Measurements from ENCODE around the gene GPR158.
A peak's percentile ranks its signal among the peaks of the same experiment; 100 is the strongest.

GPR158 gene

DNA sequence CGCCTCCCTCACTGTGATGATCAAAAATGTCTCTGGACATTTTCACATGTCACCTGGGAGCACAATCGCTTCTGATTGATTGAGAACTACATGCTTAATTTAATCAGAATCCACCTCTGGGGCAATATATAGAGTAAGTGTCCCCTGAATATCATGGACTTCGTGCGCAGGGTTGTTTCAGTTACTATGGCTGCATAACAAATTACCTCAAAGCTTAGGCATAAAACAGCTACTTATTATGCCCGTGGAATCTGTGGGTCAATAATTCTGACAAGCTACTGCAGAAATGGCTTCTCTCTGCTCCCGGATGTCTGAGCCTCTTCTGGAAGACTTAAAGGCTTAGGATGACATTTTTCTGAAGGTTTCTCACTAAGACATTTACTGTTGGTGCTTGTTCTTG lies 334.4 kb downstream of the GPR158 start:
- DNase-seq: no peak

DNA sequence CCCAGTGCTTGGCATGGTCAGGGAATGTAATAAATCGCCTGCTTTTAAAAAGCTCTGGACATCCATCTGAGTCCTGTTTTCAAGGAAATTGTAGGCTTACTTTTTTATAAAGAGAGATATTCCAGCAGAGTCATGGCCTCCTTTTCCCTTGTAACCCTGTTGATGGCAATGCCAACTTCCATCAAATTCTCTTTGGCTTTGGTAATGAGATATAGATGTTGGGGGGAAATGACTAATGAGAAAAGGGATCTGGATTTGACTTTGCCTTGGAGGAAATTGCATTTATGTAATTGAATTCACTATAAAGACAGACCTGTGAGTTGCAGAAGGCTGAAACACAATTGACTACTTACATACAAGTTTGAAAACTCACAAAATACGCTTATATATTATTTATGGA lies 347.5 kb downstream of the GPR158 start:
- DNase-seq: no peak

DNA sequence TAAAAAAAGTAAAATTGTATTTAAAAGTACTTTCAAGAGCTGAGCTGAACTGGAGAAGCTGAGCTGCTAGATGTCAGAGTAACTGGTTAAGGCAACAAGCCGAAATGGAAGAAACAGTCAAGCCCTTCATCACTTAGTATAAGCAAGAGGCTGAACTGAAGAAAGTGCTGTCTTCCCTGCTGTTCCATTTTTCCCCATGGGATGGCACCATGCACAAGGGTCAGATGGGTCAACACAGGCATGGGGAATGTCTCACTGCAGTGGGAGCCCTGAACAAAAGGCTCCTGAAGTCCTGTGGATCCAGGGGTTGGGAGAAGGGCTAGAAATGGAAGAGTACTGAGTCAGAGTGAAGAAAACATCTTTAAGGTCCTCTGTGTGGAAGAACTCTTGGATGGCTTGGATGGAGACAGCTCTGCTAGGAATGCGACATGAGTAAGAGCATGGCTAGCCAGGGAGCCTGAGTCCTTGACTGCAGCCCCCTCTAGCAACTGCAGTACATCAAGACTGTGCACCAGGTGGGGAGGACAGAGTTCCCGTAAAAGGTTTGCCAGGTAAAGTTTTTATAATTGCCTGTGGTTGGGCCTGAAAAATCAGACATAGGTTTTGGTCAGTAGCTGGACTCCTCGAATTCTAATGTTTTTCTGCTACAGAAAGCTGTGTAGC lies 348.3 kb downstream of the GPR158 start:
- DNase-seq: peak; percentile 4

GRCh38 chr10:25530306-25530705 lies 355.5 kb downstream of the GPR158 start:
- no peak for DNase-seq

- DNase-seq: no peak
These were observed 356.8 kb downstream of the GPR158 start for GRCh38 chr10:25531457-25532061.

GRCh38 chr10:25532213-25532612 lies 357.4 kb downstream of the GPR158 start:
- DNase-seq: no peak

DNA sequence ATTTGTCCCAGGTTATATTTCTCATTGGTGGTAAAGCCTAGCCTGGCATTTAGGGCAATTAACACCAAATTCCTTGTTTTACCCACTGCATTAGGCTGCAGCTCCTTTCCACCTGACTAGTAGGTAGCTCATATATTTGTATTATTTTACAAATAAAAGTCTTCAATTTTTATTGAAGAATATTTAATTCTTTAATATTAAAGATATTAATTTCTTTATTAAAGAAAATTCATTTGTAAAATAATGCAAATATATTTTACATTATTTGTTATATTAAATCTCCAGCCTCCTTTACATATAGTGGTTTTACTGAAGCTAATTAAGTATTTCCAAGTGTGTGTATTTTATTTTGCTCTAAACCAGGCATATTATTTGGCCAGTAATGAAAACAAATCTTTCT lies 361.2 kb downstream of the GPR158 start:
- DNase-seq: no peak

- peak; percentile 14 for DNase-seq
These were observed 372.6 kb downstream of the GPR158 start for GRCh38 chr10:25547382-25547781.

- DNase-seq: peak; percentile 65
These were observed 377.6 kb downstream of the GPR158 start for GRCh38 chr10:25552283-25552919.

- DNase-seq: no peak
These were observed 381.1 kb downstream of the GPR158 start for GRCh38 chr10:25555865-25556264.

GRCh38 chr10:25556457-25556856 lies 381.7 kb downstream of the GPR158 start:
- peak; percentile 73 for DNase-seq

- DNase-seq: no peak
These were observed 382.3 kb downstream of the GPR158 start for GRCh38 chr10:25557136-25557535.

- DNase-seq: no peak
These were observed 387.0 kb downstream of the GPR158 start for GRCh38 chr10:25561758-25562157.

- DNase-seq: no peak
These were observed 387.7 kb downstream of the GPR158 start for GRCh38 chr10:25562547-25562946.

GRCh38 chr10:25564351-25564750 lies 389.6 kb downstream of the GPR158 start:
- DNase-seq: no peak

- no peak for DNase-seq
These were observed 390.8 kb downstream of the GPR158 start for GRCh38 chr10:25565570-25565969.

- DNase-seq: no peak
These were observed 398.5 kb downstream of the GPR158 start for GRCh38 chr10:25573316-25573715.

GRCh38 chr10:25575343-25575742 lies 400.5 kb downstream of the GPR158 start:
- DNase-seq: no peak

GRCh38 chr10:25578061-25578460 lies 403.3 kb downstream of the GPR158 start:
- DNase-seq: no peak

DNA sequence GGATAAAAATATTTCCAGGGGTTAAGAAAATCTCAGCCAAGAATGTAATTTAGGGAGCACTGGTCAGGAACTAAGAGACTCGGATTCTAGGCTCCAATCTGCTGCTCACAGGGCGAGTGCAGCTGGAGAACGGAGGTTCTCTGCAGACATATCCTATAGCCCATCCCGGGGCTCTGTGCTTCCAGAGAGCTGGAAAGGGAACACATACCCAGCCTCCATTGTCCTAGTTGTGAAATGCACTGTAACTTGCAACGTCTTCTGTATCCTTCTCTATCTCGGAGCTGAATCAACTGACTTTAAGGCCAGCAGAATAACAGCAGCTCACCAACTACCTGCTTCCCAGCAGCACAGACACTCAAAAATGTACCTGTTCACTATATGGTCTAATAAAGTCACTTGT lies 408.2 kb downstream of the GPR158 start:
- no peak for DNase-seq

DNA sequence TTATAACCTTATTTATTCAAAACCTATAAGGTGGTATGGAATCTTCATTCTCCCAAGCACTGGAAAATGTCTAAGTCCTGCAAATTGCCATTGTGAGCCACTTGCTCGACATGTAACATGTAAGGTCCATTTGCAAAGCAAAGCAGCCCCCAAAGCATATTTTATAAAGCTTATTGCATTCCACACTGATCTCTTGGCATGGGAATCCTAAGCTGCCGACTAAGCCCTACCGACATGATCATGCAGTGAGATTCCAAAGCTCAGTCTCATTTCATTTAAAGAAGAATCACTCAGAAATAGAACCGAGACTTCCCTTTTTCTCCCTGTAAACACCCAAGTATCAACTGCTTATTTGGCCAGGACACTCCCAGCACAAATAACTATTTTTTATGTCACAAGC lies 425.9 kb downstream of the GPR158 start:
- no peak for DNase-seq

DNA sequence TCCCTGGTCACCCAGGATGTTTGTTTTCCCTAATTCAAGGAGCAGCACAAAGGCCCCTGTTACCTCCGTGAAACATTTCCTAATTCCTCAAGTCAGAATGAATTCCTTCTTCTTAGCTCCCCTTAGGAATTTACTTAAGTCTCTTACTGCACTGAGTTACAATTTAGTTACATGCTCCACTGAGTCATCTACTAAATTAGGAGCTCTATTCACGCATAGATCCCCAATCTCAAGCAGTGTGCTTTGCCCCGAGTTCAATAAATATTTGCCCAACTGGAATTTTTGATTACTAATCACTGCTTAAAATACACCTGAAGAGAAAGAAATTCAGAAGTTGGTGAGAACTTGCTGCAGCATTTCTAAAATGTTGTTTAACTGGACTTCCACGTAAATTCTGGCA lies 429.8 kb downstream of the GPR158 start:
- no peak for DNase-seq

- DNase-seq: no peak
These were observed 439.9 kb downstream of the GPR158 start for GRCh38 chr10:25614652-25615051.

- DNase-seq: no peak
These were observed 441.1 kb downstream of the GPR158 start for GRCh38 chr10:25615926-25616325.
